OCI-LY3 (cell line): ENCODE data around the gene FKBP14.

Experiments used
- H2AFZ ChIP-seq: fragments of 200-600, 300-600 bp; shearing (Covaris generic); 2 replicates; pipeline ENCODE4 v1.6.0; 2014; ENCODE audit warnings: antibody characterized with exemption, low read depth, low read length
- H3K27ac ChIP-seq: fragments of 200-600, 300-600 bp; sonication (generic); 2 replicates; pipeline ENCODE4 v1.5.1; 2014; ENCODE audit warnings: mild to moderate bottlenecking, low read length, moderate library complexity, mixed read lengths
- H3K27me3 ChIP-seq: fragments of 200-600, 300-600 bp; sonication (generic); 2 replicates; pipeline ENCODE4 v1.6.1; 2014; ENCODE audit warnings: low read depth, low read length, mixed read lengths
- H3K36me3 ChIP-seq: fragments of 200-600, 300-600 bp; sonication (generic); replicated peaks from 2 replicates; pipeline ENCODE3; 2014; ENCODE audit warnings: low read depth, low read length, mixed read lengths
- H3K4me1 ChIP-seq: fragments of 300-600, 200-600 bp; sonication (generic); 2 replicates; pipeline ENCODE4 v1.6.1; 2014; ENCODE audit warnings: low read length, mixed read lengths
- H3K4me2 ChIP-seq: fragments of 200-600, 300-600 bp; sonication (generic); 2 replicates; pipeline ENCODE4 v1.6.1; 2014; ENCODE audit warnings: low read length, mixed read lengths
- H3K4me3 ChIP-seq: fragments of 300-600, 200-600 bp; sonication (generic); 2 replicates; pipeline ENCODE4 v1.5.1; 2014; ENCODE audit warnings: antibody characterized with exemption, mild to moderate bottlenecking, low read length, moderate library complexity
- H3K79me2 ChIP-seq: fragments of 300-600, 200-600 bp; shearing (Covaris generic); 2 replicates; pipeline ENCODE4 v1.6.1; 2014; ENCODE audit warnings: mild to moderate bottlenecking, low read length, mixed read lengths
- H3K9ac ChIP-seq: fragments of 300-600, 200-600 bp; shearing (Covaris generic); 2 replicates; pipeline ENCODE4 v1.6.0; 2014; ENCODE audit warnings: mild to moderate bottlenecking, low read length, moderate library complexity
- H3K9me3 ChIP-seq: fragments of 200-600, 300-600 bp; shearing (Covaris generic); 2 replicates; pipeline ENCODE4 v1.6.1; 2014; ENCODE audit warnings: low read length, mixed read lengths; ENCODE audit not compliant: insufficient read depth
- H4K20me1 ChIP-seq: fragments of 200-600, 300-600 bp; sonication (generic); 2 replicates; pipeline ENCODE4 v1.6.1; 2016; ENCODE audit warnings: low read length, mixed read lengths; ENCODE audit not compliant: insufficient read depth
- CTCF ChIP-seq: fragments of 200-600, 300-600 bp; sonication (generic); IDR thresholded peaks from 2 replicates; pipeline ENCODE4 v1.5.1; 2014; ENCODE audit warnings: antibody characterized with exemption, low read length, low read depth
- EZH2phosphoT487 ChIP-seq: fragments of 200-600 bp; shearing (Covaris generic); IDR thresholded peaks from 2 replicates; pipeline ENCODE4 v1.6.1; 2018; ENCODE audit warnings: antibody characterized with exemption, mixed run types, low read depth

Gene FKBP14

GRCh38 chr7:30041526-30042269 lies 15.2 kb upstream of the FKBP14 start:
- H3K27me3 ChIP-seq: no peaks in the 10 kb centered on the region
- H3K4me2 ChIP-seq: no peak overlapping the region
- no peak overlapping the region for H3K27ac ChIP-seq
- H4K20me1 ChIP-seq: peaks cover 20% of the 10 kb centered on the region; the same call in 1 of the 2 replicates
- H3K9me3 ChIP-seq: no peaks in the 10 kb centered on the region
- no peak for TF ChIP-seq CTCF
- no peak for TF ChIP-seq EZH2phosphoT487
- no peak overlapping the region for H3K4me3 ChIP-seq
- H2AFZ ChIP-seq: no peak overlapping the region
- H3K79me2 ChIP-seq: 0 out of 2 replicates have a peak, but pooled peaks cover 6% of the 10 kb centered on the region
- no peak overlapping the region for H3K9ac ChIP-seq
- peaks cover 4% of the 10 kb centered on the region for H3K36me3 ChIP-seq
- no peaks in the 10 kb centered on the region for H3K4me1 ChIP-seq

- Histone ChIP-seq H3K4me1 (no peaks in the 10 kb centered on the region), H3K9me3 (no peaks in the 10 kb centered on the region), H3K79me2 (0 out of 2 replicates have a peak, but pooled peaks cover 6% of the 10 kb centered on the region), H3K9ac (no peak overlapping the region), H2AFZ (no peak overlapping the region), H4K20me1 (peaks cover 20% of the 10 kb centered on the region; the same call in 1 of the 2 replicates), H3K4me2 (no peak overlapping the region), H3K27ac (no peak overlapping the region), H3K27me3 (no peaks in the 10 kb centered on the region), H3K4me3 (no peak overlapping the region), H3K36me3 (no peaks in the 10 kb centered on the region)
- no peak for TF ChIP-seq EZH2phosphoT487
- TF ChIP-seq CTCF: no peak
Measured at GRCh38 chr7:30040938-30041337, 14.4 kb upstream of the FKBP14 start.

- no peak for TF ChIP-seq EZH2phosphoT487
- no peak for TF ChIP-seq CTCF
Measured at GRCh38 chr7:30038196-30038980, 11.9 kb upstream of the FKBP14 start.

GRCh38 chr7:30036220-30036619 lies 9.7 kb upstream of the FKBP14 start:
- Histone ChIP-seq H3K4me3 (no peak overlapping the region), H3K4me2 (no peak overlapping the region), H3K4me1 (peaks cover 10% of the 10 kb centered on the region), H4K20me1 (peaks cover 22% of the 10 kb centered on the region; the same call in 1 of the 2 replicates), H3K36me3 (peaks cover 3% of the 10 kb centered on the region), H3K9ac (no peak overlapping the region), H3K9me3 (no peaks in the 10 kb centered on the region), H3K27ac (no peak overlapping the region), H3K79me2 (peaks cover 18% of the 10 kb centered on the region), H3K27me3 (no peaks in the 10 kb centered on the region), H2AFZ (no peak overlapping the region)
- TF ChIP-seq CTCF: no peak
- TF ChIP-seq EZH2phosphoT487: no peak

More at GRCh38 chr7:30038196-30038980, 11.9 kb upstream of the FKBP14 start:
- Histone ChIP-seq H3K4me2 (no peak overlapping the region), H2AFZ (no peak overlapping the region), H3K9ac (no peak overlapping the region), H3K27me3 (no peaks in the 10 kb centered on the region), H3K4me1 (no peaks in the 10 kb centered on the region), H3K4me3 (no peak overlapping the region), H3K27ac (no peak overlapping the region), H4K20me1 (peaks cover 15% of the 10 kb centered on the region; the same call in 1 of the 2 replicates), H3K79me2 (peaks cover 6% of the 10 kb centered on the region; the same call in 1 of the 2 replicates), H3K9me3 (no peaks in the 10 kb centered on the region), H3K36me3 (peaks cover 3% of the 10 kb centered on the region)
